A673 (cell line): ENCODE measurements around the gene SEC22C. TPM values are rescaled to one million over a fixed set of nuclear protein-coding genes. Genes with fewer than 3 reads are reported as not detected.

ENCODE experiments used
- BruUV-seq: library from RNA; stranded (reverse); fragments of 400-500 nt; replicated peaks from 2 replicates; lab custom pipeline; 2021; lab: Mats Ljungman, UMichigan
- CTCF ChIA-PET: fragments of 300-600 bp; sonication (Branson Sonifier 250); formaldehyde crosslinking; loops from one replicate; lab custom pipeline; 2022; ENCODE audit warnings: antibody characterized with exemption; lab: Charles Lee
- POLR2A ChIA-PET: fragments of 300-600 bp; sonication (Branson Sonifier 250); formaldehyde crosslinking; loops from one replicate; lab custom pipeline; 2022; ENCODE audit warnings: antibody characterized with exemption; ENCODE audit not compliant: low non-redundant PET; lab: Charles Lee
- DNase-seq: peaks from one replicate; pipeline ENCODE4 v3.0.0-alpha.2; 2015; ENCODE audit warnings: low spot score
- H3K27ac ChIP-seq: fragments of 200-600 bp; sonication (generic); 2 replicates; pipeline ENCODE4 v1.5.1; 2016; ENCODE audit warnings: mixed run types, low read depth, mild to moderate bottlenecking, mixed read lengths, antibody characterized with exemption, low read length; ENCODE audit not compliant: poor library complexity, severe bottlenecking
- H3K27me3 ChIP-seq: fragments of 200-600 bp; sonication (generic); replicated peaks from 2 replicates; pipeline ENCODE4 v1.6.1; 2017; ENCODE audit warnings: mixed run types, low read depth, mild to moderate bottlenecking, mixed read lengths, antibody characterized with exemption, low read length; ENCODE audit not compliant: insufficient read depth, poor library complexity
- H3K36me3 ChIP-seq: fragments of 200-600 bp; sonication (generic); 2 replicates; pipeline ENCODE4 v1.6.1; 2016; ENCODE audit warnings: mixed run types, mild to moderate bottlenecking, mixed read lengths, antibody characterized with exemption, low read length; ENCODE audit not compliant: insufficient read depth, poor library complexity, severe bottlenecking
- H3K4me1 ChIP-seq: fragments of 200-600 bp; sonication (generic); 2 replicates; pipeline ENCODE4 v1.6.1; 2017; ENCODE audit warnings: mixed run types, mild to moderate bottlenecking, mixed read lengths, antibody characterized with exemption, low read length; ENCODE audit not compliant: insufficient read depth, poor library complexity, severe bottlenecking
- H3K4me3 ChIP-seq: fragments of 200-600 bp; sonication (generic); 2 replicates; pipeline ENCODE4 v1.5.1; 2016; ENCODE audit warnings: low read depth, mixed run types, mild to moderate bottlenecking, mixed read lengths, low read length; ENCODE audit not compliant: poor library complexity, severe bottlenecking
- H3K9me3 ChIP-seq: fragments of 200-600 bp; sonication (generic); 2 replicates; pipeline ENCODE4 v1.6.1; 2016; ENCODE audit warnings: mixed run types, low read depth, mild to moderate bottlenecking, mixed read lengths, antibody characterized with exemption, low read length; ENCODE audit not compliant: poor library complexity, severe bottlenecking
- EZH2 ChIP-seq: fragments of 200-600 bp; sonication (generic); IDR thresholded peaks from 2 replicates; pipeline ENCODE4 v1.6.1; 2017; ENCODE audit warnings: borderline replicate concordance, low read depth, mild to moderate bottlenecking, mixed read lengths, antibody characterized with exemption, low read length; ENCODE audit not compliant: poor library complexity, severe bottlenecking
- intact Hi-C: fragments of 100-400 bp; cut with micrococcal nuclease; formaldehyde crosslinking; loops from one replicate; pipeline ENCODE4 v1.10.0; 2022; ENCODE audit not compliant: unreplicated experiment
- total RNA-seq: library from RNA; stranded (reverse); gene quantifications from 2 replicates; pipeline ENCODE4 v1.2.3, GENCODE V29; 2021
- TF ChIP-seq, protein P1 (sequence below): fragments of 300-800, 200-600 bp; sonication (generic); conservative IDR thresholded peaks from 2 replicates; pipeline ENCODE4 v1.5.1; 2017; ENCODE audit warnings: low read depth, mild to moderate bottlenecking, antibody characterized with exemption, low read length, moderate library complexity, mixed read lengths

The SEC22C gene
- total RNA-seq, 1 experiment from 2014 or later: 28.9 TPM

DNA sequence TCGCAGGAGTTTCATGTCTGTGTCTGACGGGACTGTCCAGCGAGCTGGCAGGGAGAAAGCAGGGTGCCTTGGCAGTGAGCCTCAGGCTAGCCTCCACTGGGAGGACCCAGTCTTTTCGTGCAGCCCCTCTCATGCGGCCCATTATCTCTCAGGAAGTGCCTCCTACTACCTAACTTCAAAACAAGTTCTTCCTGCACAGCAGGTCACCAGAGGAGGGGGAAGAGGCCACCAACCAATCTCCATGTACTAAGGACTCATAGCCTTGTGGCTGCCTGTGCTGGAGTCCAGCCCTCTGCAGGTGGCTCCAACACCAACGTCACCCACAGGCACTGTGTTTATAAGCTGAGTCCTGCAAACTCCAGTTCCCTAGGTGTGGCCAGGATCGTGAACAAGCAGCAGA, 74.5 kb downstream of the SEC22C start:
- Histone ChIP-seq H3K27ac (no peak overlapping the region), H3K4me3 (no peak overlapping the region), H3K9me3 (no peaks in the 10 kb centered on the region), H3K27me3 (no peaks in the 10 kb centered on the region), H3K4me1 (no peaks in the 10 kb centered on the region), H3K36me3 (no peaks in the 10 kb centered on the region)
- ChIA-PET CTCF (no interaction called here), POLR2A (interaction anchor here (0.6 kb wide), 1 partner anchor 12 kb away, joined by 5 read pairs; no protein-coding TSS in a partner anchor)
- intact Hi-C loops: no loop called here
- DNase-seq: no peak
- BruUV-seq: no TSS peak
- TF ChIP-seq, protein P1, sequence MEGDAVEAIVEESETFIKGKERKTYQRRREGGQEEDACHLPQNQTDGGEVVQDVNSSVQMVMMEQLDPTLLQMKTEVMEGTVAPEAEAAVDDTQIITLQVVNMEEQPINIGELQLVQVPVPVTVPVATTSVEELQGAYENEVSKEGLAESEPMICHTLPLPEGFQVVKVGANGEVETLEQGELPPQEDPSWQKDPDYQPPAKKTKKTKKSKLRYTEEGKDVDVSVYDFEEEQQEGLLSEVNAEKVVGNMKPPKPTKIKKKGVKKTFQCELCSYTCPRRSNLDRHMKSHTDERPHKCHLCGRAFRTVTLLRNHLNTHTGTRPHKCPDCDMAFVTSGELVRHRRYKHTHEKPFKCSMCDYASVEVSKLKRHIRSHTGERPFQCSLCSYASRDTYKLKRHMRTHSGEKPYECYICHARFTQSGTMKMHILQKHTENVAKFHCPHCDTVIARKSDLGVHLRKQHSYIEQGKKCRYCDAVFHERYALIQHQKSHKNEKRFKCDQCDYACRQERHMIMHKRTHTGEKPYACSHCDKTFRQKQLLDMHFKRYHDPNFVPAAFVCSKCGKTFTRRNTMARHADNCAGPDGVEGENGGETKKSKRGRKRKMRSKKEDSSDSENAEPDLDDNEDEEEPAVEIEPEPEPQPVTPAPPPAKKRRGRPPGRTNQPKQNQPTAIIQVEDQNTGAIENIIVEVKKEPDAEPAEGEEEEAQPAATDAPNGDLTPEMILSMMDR: no peak
- TF ChIP-seq EZH2: no peak

DNA sequence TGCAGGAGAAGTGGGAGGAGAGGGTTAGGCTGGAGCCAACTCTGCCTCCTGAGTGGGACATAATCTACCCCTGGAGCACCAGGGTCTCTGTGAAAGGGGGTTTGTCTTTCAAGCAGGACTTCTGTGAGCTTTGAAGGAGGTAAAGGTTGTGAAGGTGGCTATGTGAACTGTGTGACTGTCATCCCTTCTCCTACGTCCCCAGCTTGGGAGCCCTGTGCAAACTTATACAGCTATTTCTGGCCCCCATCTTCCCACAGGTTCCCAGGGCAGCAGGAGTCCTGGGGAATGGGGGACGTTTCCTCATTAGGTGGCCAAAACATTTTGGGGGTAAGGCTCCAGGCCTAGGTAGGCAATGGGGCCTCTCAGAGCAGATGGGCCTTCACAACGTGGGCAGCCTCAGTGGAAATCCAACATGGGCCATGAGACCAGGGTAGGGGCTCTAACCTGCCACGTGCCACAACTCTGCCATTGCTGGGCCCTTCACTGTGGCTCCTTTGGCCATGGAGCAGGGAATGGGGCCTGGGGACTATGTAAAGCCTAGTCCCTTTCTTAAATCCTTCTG, 75.8 kb downstream of the SEC22C start:
- Histone ChIP-seq H3K4me1 (no peaks in the 10 kb centered on the region), H3K27ac (no peak overlapping the region), H3K27me3 (peaks cover 3% of the 10 kb centered on the region), H3K4me3 (no peak overlapping the region), H3K36me3 (no peaks in the 10 kb centered on the region), H3K9me3 (no peaks in the 10 kb centered on the region)
- POLR2A ChIA-PET: no interaction called here
- no TSS peak for BruUV-seq
- CTCF ChIA-PET: no interaction called here
- intact Hi-C loops: no loop called here
- TF ChIP-seq, protein P1: no peak
- no peak for TF ChIP-seq EZH2
- no peak for DNase-seq

DNA sequence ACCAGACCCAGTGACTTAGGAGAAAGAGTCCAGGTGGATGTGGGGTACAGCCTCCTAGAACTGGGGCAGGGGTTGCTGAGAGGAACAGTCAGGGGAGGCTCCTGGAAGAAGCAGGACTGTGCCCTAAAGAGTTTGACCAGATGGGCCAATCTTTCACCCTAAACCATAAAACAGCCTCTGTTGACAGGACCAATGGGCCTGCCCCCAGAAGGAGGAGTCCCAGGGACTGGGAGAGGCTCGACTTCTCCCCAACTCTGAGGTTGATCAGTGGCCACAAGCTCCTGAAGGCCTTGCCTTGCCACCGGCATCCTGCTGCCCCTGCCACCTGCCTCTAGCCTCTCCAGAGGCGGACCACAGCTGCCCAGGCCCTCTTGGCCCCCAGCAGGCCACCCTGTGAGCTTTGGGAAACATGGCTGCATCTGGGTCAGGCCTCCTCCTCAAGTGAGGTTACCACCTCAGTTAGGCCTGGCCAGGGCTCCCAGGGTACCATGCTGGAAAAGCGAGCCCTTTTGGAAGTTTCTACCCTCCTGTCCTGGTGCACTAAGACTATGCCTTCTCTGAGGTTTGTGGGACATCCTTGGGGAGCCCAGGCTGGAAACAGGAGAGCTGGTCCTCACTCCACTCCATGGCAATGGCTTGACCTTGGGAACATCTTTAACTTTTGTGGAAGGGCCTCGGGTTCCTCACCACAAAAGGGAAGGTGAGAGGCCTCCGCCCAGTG, 76.5 kb downstream of the SEC22C start:
- Histone ChIP-seq H3K4me1 (no peaks in the 10 kb centered on the region), H3K9me3 (no peaks in the 10 kb centered on the region), H3K27me3 (peaks cover 3% of the 10 kb centered on the region), H3K36me3 (no peaks in the 10 kb centered on the region), H3K4me3 (no peak overlapping the region), H3K27ac (no peak overlapping the region)
- intact Hi-C loops: no loop called here
- TF ChIP-seq EZH2: no peak
- TF ChIP-seq, protein P1: no peak
- POLR2A ChIA-PET: no interaction called here
- CTCF ChIA-PET: interaction anchor here (0.6 kb wide), 1 partner anchor 283 kb away, joined by 7 read pairs; no protein-coding TSS in a partner anchor
- no TSS peak for BruUV-seq
- DNase-seq: no peak
